ENCODE results near the gene CTIF. TPM values are rescaled to one million over a fixed set of nuclear protein-coding genes. Genes with fewer than 3 reads are reported as not detected.

Gene CTIF
- total and polyA plus RNA-seq, 2 experiments from 2014 or later = 8.6 to 14.4 TPM

DNA sequence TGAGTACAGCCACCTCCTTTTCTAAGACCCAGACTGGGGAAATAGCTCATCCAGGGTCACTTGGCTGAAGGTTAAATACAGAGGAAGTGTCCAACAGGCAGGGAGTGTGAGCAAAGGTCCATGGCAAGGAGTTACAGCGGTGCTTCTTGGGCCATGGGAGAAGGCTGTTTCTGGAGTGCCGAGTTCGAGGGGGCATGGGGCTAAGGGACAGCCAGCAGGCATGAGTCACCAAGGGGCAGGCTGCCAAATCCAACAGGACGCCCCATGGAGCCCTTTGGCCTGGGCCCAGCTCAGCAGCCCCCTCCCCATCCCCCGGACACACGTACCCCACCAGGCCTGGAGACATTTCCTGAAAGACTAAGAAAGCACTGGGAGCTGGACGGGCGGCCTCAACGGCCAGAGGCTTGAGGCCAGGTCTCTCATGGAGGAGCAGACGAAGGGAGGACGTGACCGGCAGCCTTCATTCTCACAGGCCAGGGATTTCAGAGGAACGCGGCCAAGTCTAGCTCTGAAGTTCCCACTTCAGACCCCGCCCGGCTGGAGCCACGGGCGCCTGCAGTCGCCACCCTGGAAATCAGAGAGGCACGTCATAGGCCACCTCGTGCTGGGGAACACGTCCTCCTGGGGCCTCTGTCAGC lies 251.5 kb downstream of the CTIF start:
- ATAC-seq (no peak), DNase-seq (ENCODE audit: low spot score) (no peak)
- H3K27me3 Mint-ChIP-seq (ENCODE audit: insufficient read depth, low read depth, poor library complexity) = peaks cover 8% of the 10 kb centered on the region
- no peak overlapping the region for H2AFZ ChIP-seq
- H3K9me3 Mint-ChIP-seq = no peaks in the 10 kb centered on the region
- H3K4me2 ChIP-seq = no peak overlapping the region
- H3K36me3 ChIP-seq (ENCODE audit: insufficient read depth) = no peaks in the 10 kb centered on the region
- H4K20me1 ChIP-seq (replicated peaks; ENCODE audit: insufficient read depth) = no peaks in the 10 kb centered on the region
- no peak overlapping the region for H3K27ac ChIP-seq (ENCODE audit: low read depth)
- no peak overlapping the region for H3K27ac Mint-ChIP-seq
- no peak overlapping the region for H3K4me3 ChIP-seq
- TF ChIP-seq, protein P1, sequence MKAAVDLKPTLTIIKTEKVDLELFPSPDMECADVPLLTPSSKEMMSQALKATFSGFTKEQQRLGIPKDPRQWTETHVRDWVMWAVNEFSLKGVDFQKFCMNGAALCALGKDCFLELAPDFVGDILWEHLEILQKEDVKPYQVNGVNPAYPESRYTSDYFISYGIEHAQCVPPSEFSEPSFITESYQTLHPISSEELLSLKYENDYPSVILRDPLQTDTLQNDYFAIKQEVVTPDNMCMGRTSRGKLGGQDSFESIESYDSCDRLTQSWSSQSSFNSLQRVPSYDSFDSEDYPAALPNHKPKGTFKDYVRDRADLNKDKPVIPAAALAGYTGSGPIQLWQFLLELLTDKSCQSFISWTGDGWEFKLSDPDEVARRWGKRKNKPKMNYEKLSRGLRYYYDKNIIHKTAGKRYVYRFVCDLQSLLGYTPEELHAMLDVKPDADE (IDR thresholded peaks at IDR 0.05) = no peak
- TF ChIP-seq STAT1 (IDR thresholded peaks at IDR 0.05; ENCODE audit: unreplicated experiment) (no peak), ZNF114 (CRISPR knock-in tag; IDR thresholded peaks at IDR 0.05) (no peak), JUNB (IDR thresholded peaks at IDR 0.05; ENCODE audit: unreplicated experiment) (no peak), ZNF331 (CRISPR knock-in tag; IDR thresholded peaks at IDR 0.05; ENCODE audit: low read depth) (no peak), EZH2 (IDR thresholded peaks at IDR 0.05; ENCODE audit: low read depth, unreplicated experiment) (no peak), CREB1 (CRISPR knock-in tag; IDR thresholded peaks at IDR 0.05; ENCODE audit: low read depth) (no peak)
- TF ChIP-seq, protein P2, sequence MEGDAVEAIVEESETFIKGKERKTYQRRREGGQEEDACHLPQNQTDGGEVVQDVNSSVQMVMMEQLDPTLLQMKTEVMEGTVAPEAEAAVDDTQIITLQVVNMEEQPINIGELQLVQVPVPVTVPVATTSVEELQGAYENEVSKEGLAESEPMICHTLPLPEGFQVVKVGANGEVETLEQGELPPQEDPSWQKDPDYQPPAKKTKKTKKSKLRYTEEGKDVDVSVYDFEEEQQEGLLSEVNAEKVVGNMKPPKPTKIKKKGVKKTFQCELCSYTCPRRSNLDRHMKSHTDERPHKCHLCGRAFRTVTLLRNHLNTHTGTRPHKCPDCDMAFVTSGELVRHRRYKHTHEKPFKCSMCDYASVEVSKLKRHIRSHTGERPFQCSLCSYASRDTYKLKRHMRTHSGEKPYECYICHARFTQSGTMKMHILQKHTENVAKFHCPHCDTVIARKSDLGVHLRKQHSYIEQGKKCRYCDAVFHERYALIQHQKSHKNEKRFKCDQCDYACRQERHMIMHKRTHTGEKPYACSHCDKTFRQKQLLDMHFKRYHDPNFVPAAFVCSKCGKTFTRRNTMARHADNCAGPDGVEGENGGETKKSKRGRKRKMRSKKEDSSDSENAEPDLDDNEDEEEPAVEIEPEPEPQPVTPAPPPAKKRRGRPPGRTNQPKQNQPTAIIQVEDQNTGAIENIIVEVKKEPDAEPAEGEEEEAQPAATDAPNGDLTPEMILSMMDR (conservative IDR thresholded peaks at IDR 0.05; ENCODE audit: low read depth in 2 of 2) = no peak
- TF ChIP-seq, protein P3, sequence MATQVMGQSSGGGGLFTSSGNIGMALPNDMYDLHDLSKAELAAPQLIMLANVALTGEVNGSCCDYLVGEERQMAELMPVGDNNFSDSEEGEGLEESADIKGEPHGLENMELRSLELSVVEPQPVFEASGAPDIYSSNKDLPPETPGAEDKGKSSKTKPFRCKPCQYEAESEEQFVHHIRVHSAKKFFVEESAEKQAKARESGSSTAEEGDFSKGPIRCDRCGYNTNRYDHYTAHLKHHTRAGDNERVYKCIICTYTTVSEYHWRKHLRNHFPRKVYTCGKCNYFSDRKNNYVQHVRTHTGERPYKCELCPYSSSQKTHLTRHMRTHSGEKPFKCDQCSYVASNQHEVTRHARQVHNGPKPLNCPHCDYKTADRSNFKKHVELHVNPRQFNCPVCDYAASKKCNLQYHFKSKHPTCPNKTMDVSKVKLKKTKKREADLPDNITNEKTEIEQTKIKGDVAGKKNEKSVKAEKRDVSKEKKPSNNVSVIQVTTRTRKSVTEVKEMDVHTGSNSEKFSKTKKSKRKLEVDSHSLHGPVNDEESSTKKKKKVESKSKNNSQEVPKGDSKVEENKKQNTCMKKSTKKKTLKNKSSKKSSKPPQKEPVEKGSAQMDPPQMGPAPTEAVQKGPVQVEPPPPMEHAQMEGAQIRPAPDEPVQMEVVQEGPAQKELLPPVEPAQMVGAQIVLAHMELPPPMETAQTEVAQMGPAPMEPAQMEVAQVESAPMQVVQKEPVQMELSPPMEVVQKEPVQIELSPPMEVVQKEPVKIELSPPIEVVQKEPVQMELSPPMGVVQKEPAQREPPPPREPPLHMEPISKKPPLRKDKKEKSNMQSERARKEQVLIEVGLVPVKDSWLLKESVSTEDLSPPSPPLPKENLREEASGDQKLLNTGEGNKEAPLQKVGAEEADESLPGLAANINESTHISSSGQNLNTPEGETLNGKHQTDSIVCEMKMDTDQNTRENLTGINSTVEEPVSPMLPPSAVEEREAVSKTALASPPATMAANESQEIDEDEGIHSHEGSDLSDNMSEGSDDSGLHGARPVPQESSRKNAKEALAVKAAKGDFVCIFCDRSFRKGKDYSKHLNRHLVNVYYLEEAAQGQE (IDR thresholded peaks at IDR 0.05; ENCODE audit: unreplicated experiment) = no peak
- TF ChIP-seq, protein P4, sequence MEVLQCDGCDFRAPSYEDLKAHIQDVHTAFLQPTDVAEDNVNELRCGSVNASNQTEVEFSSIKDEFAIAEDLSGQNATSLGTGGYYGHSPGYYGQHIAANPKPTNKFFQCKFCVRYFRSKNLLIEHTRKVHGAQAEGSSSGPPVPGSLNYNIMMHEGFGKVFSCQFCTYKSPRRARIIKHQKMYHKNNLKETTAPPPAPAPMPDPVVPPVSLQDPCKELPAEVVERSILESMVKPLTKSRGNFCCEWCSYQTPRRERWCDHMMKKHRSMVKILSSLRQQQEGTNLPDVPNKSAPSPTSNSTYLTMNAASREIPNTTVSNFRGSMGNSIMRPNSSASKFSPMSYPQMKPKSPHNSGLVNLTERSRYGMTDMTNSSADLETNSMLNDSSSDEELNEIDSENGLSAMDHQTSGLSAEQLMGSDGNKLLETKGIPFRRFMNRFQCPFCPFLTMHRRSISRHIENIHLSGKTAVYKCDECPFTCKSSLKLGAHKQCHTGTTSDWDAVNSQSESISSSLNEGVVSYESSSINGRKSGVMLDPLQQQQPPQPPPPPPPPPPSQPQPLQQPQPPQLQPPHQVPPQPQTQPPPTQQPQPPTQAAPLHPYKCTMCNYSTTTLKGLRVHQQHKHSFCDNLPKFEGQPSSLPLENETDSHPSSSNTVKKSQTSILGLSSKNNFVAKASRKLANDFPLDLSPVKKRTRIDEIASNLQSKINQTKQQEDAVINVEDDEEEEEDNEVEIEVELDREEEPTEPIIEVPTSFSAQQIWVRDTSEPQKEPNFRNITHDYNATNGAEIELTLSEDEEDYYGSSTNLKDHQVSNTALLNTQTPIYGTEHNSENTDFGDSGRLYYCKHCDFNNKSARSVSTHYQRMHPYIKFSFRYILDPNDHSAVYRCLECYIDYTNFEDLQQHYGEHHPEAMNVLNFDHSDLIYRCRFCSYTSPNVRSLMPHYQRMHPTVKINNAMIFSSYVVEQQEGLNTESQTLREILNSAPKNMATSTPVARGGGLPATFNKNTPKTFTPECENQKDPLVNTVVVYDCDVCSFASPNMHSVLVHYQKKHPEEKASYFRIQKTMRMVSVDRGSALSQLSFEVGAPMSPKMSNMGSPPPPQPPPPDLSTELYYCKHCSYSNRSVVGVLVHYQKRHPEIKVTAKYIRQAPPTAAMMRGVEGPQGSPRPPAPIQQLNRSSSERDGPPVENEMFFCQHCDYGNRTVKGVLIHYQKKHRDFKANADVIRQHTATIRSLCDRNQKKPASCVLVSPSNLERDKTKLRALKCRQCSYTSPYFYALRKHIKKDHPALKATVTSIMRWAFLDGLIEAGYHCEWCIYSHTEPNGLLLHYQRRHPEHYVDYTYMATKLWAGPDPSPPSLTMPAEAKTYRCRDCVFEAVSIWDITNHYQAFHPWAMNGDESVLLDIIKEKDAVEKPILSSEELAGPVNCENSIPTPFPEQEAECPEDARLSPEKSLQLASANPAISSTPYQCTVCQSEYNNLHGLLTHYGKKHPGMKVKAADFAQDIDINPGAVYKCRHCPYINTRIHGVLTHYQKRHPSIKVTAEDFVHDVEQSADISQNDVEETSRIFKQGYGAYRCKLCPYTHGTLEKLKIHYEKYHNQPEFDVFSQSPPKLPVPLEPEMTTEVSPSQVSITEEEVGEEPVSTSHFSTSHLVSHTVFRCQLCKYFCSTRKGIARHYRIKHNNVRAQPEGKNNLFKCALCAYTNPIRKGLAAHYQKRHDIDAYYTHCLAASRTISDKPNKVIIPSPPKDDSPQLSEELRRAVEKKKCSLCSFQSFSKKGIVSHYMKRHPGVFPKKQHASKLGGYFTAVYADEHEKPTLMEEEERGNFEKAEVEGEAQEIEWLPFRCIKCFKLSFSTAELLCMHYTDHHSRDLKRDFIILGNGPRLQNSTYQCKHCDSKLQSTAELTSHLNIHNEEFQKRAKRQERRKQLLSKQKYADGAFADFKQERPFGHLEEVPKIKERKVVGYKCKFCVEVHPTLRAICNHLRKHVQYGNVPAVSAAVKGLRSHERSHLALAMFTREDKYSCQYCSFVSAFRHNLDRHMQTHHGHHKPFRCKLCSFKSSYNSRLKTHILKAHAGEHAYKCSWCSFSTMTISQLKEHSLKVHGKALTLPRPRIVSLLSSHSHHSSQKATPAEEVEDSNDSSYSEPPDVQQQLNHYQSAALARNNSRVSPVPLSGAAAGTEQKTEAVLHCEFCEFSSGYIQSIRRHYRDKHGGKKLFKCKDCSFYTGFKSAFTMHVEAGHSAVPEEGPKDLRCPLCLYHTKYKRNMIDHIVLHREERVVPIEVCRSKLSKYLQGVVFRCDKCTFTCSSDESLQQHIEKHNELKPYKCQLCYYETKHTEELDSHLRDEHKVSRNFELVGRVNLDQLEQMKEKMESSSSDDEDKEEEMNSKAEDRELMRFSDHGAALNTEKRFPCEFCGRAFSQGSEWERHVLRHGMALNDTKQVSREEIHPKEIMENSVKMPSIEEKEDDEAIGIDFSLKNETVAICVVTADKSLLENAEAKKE (CRISPR knock-in tag; IDR thresholded peaks at IDR 0.05) = no peak
- no peaks in the 10 kb centered on the region for H3K9me2 ChIP-seq (ENCODE audit: insufficient read depth)
- H3K36me3 Mint-ChIP-seq (ENCODE audit: low read depth) = peaks cover 3% of the 10 kb centered on the region; the same call in 1 of the 3 replicates
- H3K79me2 ChIP-seq (replicated peaks; ENCODE audit: insufficient read depth) = no peaks in the 10 kb centered on the region
- H3K4me1 ChIP-seq (ENCODE audit: insufficient read depth) = no peaks in the 10 kb centered on the region
- H3F3A ChIP-seq (replicated peaks; ENCODE audit: low read depth) = no peaks in the 10 kb centered on the region
- H3K4me1 Mint-ChIP-seq = peaks cover 2% of the 10 kb centered on the region; the same call in 2 of the 3 replicates
- no peak overlapping the region for H3K4me3 Mint-ChIP-seq
- H3K27me3 ChIP-seq (ENCODE audit: insufficient read depth) = no peaks in the 10 kb centered on the region
